NCI-H345 (cell line): Measurements from ENCODE around the gene IMMT.

ENCODE experiments used
- DNase-seq: peaks from one replicate; lab custom pipeline; 2025; lab: John Stamatoyannopoulos, UW

Gene IMMT

DNA sequence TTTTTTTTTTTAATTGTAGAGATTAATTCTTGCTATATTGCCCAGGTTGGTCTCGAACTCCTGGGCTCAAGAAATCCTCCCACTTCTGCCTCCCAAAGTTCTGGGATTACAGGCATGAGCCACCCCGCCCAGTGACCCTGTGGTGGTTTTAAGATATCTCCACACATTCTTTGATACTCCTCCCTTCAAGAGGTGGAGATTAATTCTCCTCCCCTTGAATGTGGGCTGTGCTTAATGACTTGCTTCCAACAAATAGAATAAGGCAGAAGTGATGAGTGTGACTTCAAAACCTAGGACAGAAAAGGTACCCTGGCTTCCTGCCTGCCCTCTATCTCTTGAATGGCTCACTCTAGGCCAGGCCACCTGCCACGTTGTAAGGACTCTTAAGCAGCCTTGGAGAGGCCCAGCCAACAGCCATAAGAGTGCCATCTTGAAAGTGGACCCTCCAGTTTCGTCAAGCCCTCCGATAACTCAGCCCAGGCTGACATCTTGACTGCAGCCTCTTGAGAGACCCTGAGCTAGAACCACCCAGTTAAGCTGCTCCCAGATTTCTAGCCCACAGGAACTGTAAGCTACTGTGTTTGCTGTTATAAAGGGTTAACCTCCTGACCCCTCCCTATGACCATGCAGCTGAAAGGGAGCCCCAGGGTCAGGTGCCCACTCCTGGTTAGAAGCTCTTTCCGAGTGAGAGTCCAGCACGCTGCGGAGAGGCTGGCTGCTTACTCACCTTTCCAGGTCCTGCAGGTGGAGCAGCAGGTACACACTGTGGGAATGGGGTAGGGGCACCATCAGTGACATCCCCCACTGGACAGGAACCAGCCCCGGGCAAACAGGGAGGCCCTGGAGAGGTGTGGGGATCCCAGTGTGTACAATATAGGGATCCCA, 31.6 kb upstream of the IMMT start:
- DNase-seq = no peak

DNA sequence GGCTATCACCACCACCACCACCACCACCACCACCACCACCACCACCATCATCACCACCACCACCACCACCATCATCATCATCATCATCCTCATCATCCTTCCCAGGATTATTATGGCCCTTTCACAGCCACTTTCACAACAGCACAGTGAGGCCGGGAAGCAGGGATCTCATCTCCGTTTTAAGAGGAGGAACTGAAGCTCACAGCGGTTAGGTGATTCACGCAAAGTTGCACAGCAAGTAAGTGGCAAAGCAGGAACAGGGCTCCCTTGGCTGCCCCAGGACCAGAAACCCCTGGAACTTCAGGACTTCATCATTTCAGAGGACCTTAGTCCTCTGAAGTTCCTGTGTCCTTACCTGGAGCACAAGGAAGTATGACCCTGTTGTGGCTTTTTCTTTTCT, 30.8 kb upstream of the IMMT start:
- DNase-seq = no peak

- DNase-seq = no peak
These were observed 30.3 kb upstream of the IMMT start for GRCh38 chr2:86225581-86225980.

GRCh38 chr2:86224645-86225355, 29.5 kb upstream of the IMMT start:
- no peak for DNase-seq

- no peak for DNase-seq
These were observed 28.8 kb upstream of the IMMT start for GRCh38 chr2:86223927-86224560.

- no peak for DNase-seq
These were observed 28.1 kb upstream of the IMMT start for GRCh38 chr2:86223140-86223926.

GRCh38 chr2:86221066-86221684, 25.9 kb upstream of the IMMT start:
- peak; percentile 34 for DNase-seq

- no peak for DNase-seq
These were observed 24.6 kb upstream of the IMMT start for GRCh38 chr2:86219896-86220295.

DNA sequence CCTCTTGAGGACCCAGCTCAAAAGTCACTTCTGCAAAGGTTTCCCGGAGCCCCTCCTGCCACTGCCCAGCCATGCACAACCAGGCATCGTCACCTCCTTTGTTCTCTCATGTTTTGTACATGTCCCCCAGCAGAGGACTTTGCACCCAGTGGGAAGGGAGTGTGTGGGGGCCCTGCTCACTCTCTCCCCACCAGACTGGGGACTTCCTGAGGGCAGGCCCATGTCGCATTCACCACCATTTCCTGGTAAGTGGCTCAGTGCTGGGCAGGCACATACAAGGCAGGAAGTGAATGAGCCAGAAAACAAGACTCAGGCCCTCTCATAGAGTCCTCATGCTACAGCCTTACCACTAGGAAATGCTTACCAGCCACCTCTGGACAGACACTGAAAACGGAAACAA, 22.9 kb upstream of the IMMT start:
- no peak for DNase-seq

GRCh38 chr2:86216575-86217555, 21.6 kb upstream of the IMMT start:
- DNase-seq = no peak

- no peak for DNase-seq
These were observed 19.2 kb upstream of the IMMT start for GRCh38 chr2:86214503-86214832.

GRCh38 chr2:86213699-86214502, 18.6 kb upstream of the IMMT start:
- DNase-seq = peak; percentile 35

GRCh38 chr2:86213056-86213455, 17.8 kb upstream of the IMMT start:
- no peak for DNase-seq

- no peak for DNase-seq
These were observed 16.5 kb upstream of the IMMT start for GRCh38 chr2:86211796-86212188.

DNA sequence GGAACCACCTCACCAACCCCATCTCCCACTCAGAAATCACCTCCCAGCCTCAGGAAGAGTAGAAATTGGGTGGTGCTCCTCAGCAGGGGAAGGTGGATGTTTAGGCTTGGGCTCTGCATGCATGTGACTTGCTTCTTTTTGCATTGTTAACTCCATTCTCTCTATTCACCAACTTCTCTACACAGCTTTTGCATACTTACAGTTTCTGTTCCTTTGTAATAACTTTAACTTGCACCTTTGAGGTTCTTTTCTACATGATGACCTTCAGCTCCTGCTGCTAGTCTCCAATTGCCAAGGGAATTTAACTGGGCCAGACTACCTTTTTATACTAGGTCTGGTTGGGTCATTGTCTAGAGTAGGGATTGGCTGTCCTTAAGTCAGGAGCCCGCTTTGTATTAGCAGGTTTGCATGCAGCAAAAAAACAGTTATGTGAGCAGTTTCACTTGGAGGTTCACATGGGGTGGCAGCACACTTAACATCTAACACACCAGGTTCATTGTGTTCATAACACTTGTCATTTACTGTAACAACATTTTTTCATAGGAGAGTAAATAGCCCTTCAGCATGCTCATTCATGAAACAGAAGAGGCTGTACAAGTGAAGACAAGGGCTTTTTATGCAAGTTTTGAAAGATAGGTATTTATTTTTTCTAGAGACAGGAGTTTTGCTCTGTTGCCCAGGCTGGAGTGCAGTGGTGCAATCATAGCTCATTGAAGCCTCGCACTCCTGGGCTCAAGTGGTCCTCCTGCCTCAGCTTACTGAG, 16.0 kb upstream of the IMMT start:
- no peak for DNase-seq

GRCh38 chr2:86204458-86204857, 9.2 kb upstream of the IMMT start:
- DNase-seq = no peak

GRCh38 chr2:86203614-86204013, 8.4 kb upstream of the IMMT start:
- no peak for DNase-seq

- no peak for DNase-seq
These were observed 7.4 kb upstream of the IMMT start for GRCh38 chr2:86202702-86203101.

DNA sequence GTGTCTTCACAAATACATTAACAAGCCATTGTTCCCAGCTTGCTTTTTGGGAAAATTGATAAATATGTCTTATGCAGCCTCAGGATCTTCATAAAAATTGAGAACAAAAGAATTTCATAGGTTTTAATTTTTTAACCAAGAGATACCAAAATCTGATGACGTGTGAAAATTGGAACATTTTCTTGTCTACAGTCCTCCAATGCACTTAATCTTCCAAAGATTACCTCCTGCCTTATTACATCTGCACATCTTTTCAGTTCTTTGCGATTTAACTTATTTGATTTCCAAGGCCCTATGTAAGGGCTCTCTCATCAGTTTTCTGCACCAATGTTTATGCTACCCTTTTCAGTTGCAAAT, 7.1 kb upstream of the IMMT start:
- no peak for DNase-seq
